Kidney glomerular epithelial cell (primary cell): ENCODE data around the gene EFCAB7.
A peak's percentile ranks its signal among the peaks of the same experiment; 100 is the strongest.
"Not testable (repeated sequence)": the region's sequence is repeated elsewhere in the genome, so short reads cannot be mapped to it uniquely, and the experiment has no call there.

Experiments used
- DNase-seq: peaks from one replicate; lab custom pipeline; 2025; lab: John Stamatoyannopoulos, UW

The EFCAB7 gene

DNA sequence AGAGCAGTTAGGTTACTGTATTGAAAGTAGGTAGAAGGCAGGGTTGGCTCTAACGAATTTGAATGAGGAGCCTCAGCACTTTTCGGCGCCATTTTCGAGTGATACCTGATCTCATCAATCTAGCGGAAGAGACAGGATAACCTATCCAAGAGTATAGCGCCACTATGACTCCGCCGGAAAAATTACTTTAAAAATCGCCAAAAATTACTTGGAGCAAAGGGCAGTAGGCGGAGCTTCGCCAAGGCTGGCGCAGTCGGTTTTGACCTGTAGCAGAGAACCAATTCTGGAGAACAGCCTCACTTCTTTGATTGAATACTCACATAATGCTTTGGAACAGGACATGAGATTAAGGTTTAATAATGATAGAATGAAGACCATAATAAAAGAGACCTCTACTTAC lies 25.6 kb downstream of the EFCAB7 start:
- DNase-seq = no peak

DNA sequence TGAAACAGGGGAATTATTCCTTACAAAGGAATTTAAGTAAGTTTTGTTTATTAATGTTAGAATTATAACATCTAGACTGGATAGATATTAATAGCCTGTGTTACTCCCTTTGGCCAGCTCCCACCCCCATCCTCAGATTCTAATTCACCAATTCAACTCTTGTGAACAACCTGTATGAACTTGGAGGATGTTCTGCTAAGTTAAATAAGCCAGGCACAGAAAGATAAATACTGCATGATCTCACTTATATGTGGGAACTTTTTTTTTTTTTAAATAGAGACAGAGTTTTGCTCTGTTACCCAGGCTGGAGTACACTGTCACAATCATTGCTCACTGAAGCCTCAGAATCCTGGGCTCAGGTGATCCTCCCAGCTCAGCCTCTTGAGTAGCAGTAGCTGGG lies 32.2 kb downstream of the EFCAB7 start:
- no peak for DNase-seq

DNA sequence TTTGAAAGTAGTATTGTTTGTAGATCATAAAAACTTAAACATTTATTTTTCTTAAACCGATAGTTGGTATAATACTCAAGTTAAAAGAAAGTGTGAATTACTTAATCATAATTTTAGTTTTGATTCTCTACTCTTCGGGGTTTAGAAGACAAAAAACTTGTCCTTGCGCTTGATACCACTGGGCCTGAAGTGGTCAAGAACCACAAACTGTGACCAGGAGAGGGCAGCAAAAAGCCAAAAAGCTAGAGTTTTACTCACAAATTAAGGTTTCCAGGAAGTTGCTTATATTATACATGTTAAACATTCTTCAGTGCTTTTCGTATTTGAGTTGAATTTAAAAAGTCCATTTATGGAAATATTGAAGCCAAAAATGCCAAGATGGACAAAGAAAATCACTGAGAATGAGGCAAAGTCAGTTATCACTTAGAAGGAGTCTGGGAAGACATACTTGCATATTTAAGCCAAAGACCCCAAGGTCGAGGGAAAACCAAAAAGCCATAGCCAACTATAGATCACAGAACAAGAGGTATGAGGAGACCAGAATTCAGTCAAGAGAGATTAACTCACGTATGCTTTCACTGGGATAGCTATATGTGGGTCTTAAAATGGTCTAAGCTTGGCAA lies 34.2 kb downstream of the EFCAB7 start:
- DNase-seq = no peak

DNA sequence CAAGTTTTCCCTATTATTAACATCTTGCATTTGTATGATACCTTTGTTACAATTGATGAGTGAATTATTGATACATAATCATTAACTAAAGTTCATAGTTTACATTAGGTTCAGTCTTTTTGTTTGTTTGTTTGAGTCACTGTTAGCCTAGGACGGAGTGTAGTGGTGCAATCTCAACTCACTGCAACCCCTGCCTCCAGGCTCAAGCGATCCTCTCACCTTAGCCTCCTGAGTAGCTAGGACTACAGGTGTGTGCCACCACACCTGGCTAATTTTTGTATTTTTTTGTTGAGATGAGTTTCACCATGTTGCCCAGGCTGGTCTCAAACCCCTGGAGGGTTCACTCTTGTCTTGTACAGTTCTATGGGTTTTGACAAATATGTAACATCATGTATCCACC lies 36.0 kb downstream of the EFCAB7 start:
- DNase-seq = no peak

DNA sequence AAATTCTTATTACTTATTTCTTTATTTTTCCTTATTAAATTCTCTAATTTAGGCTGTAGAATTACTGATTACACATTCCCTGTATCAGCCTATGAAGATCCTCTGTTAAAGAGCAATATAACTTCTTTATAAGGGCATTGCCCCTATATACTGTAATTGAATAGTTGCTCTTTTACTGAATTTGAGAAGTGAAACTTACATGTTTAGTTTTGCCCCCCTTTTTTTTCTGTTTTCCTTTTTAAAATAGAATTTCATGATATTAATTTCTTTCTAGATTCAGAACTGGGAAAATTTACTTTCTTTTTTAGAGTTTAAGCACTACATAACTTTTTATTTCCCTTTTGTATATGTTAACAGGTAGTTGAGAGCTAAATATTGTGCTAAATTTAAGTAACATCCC lies 40.4 kb downstream of the EFCAB7 start:
- no peak for DNase-seq

GRCh38 chr1:63569068-63569467 lies 45.7 kb downstream of the EFCAB7 start:
- DNase-seq = no peak

GRCh38 chr1:63569640-63570316 lies 46.5 kb downstream of the EFCAB7 start:
- no peak for DNase-seq

- not testable (repeated sequence) for DNase-seq
Measured at GRCh38 chr1:63572686-63573085, 49.4 kb downstream of the EFCAB7 start.

- not testable (repeated sequence) for DNase-seq
Measured at GRCh38 chr1:63574203-63574796, 51.0 kb downstream of the EFCAB7 start.

DNA sequence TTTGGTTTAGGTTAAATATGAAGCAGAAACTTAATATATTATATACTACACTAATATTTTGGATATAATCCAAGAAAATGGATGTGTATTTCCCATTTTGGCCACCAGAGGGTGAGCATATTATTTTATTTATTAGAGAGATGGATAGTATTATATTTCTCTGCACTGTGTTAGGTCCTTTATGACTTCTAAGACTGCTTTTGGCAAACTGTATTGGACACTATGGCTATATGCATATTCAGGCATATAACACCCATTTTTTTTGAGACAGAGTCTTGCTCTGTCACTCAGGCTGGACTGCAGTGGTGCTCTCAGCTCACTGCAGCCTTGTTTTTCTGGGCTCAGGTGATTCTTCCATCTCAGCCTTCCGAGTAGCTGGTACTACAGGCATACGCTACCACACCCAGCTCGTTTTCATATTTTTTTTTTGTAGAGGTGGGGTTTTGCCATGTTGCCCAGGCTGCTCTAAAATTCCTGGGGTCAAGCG lies 52.1 kb downstream of the EFCAB7 start:
- DNase-seq = no peak

DNA sequence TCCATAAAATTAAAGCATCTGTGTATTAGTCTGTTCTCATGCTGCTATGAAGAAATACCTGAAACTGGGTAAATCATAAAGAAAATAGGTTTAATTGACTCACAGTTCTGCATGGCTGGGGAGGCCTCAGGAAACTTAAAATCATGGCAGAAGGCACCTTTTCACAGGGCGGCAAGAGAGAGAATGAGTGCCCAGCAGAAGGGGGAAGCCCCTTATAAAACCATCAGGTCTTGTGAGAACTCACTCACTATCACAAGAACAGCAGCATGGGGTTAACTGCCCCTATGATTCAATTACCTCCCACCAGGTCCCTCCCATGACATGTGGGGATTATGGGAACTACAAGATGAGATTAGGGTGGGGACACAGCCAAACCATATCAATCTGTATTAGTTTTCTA lies 63.0 kb downstream of the EFCAB7 start:
- not testable (repeated sequence) for DNase-seq

DNA sequence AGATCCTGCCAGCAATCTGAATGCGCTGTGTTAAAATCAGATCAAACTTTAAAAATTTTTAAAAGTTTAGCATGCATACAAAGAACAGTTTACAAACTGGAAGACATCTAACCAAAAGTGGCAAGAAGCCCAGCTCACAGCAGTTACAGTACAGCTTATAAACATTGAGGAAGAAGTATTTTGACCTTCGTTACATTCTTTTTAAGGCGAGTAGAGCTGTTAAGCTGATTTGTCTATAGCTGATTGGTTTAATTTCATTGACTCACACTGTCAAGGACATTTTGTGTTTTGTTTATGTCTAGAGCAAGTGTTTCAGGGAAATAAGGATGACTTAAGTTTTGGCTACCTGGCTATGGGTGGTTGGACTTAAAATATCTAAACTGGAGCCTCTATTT lies 66.8 kb downstream of the EFCAB7 start:
- DNase-seq = no peak

DNA sequence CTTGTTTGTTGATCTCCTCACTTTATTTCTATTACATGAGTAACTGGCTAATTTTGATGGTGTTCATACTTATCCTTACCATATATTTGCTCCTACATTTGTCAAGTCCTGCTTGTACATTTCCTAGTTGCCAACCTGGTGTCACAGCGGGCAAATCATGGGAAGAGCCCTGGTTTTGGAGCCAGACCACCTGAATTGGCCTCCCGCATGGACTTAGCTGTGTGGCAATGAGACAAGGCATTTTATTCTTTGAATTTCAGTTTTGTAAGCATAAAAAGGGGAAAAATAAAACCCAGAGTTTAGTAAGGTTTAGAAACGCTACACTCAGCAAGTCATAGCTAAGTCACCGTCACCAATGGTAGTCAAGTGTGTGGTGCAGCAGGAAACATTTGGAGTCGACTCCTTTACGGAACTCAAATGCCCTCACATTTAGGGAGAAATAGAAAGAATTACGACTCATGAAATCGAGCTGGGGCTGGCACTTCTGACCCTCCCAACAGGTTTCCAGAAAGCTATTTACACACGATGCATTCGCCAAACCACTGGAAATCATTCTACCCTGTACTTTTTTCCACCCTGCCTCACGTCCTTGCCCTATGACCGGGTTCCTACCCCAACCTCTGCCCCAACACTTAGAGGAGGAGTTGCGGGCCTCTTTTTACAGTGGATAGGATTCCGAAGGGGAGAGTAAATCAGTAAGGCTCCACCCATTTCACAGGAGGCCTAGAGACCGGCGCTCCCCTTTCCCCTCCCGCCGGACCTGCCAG lies 69.4 kb downstream of the EFCAB7 start:
- DNase-seq = peak; percentile 46

DNA sequence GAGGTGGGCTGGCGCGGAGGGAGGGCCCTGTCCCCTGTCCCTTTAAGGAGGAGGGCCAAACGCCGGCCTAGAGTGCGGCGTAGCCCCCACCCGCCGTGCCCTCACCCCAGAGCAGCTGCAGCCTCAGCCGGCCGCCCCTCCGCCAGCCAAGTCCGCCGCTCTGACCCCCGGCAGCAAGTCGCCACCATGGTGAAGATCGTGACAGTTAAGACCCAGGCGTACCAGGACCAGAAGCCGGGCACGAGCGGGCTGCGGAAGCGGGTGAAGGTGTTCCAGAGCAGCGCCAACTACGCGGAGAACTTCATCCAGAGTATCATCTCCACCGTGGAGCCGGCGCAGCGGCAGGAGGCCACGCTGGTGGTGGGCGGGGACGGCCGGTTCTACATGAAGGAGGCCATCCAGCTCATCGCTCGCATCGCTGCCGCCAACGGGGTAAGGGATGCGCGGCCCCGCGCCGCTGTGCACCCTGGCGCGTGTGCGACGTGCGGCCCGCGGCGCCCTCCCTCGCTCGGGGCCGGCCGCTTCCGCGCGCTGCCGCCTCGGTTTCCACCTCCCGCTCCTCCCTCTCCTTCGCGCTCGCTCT lies 70.1 kb downstream of the EFCAB7 start, which contains the start of gene PGM1:
Gene PGM1, plus strand, starts transcription at position 109 of the 583 bp plus-strand sequence. Its CDS starts 78 bp downstream, at position 187.
- DNase-seq = peak; percentile 55

GRCh38 chr1:63593886-63594605 lies 70.7 kb downstream of the EFCAB7 start:
- peak; percentile 33 for DNase-seq

- no peak for DNase-seq
Measured at GRCh38 chr1:63595435-63595834, 72.1 kb downstream of the EFCAB7 start.

DNA sequence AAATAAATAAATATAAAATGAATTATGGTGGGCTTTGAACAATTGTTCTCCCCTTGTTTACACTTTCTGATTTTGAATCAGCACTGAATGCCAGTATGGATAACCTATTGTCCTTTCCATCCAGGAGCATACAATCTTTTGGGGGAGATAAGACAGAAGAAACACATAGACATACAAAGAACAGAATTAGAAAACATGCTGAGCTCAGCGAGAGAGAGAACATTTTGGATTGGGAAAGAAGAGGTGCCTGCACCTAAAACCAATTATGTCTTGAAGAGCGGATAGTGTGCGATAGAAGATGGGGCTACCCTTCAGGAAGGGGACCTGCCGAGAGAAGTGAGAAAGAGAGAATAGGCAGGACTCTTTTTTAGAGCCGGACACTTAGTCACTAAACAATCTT lies 76.5 kb downstream of the EFCAB7 start:
- DNase-seq = no peak

DNA sequence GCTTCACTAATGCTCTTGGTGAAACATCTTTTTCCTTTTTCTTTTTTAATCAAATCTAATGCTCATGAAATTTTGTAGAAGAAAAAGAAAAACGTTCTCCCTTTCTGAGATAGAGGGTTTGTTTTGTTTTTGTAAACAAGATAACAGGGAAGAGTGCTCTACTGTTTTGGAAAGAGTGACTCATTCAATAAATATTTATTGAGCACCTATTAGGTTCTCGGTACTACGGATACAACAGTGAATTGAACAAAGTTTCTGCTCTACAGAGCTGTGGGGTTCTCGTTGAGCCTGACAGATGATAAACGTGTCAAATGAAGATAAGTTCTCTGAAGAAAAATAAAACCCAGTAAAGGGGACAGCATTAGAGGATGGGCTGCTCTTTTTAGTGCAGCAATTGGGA lies 76.9 kb downstream of the EFCAB7 start:
- DNase-seq = no peak

- no peak for DNase-seq
Measured at GRCh38 chr1:63601061-63601460, 77.7 kb downstream of the EFCAB7 start.

- DNase-seq = no peak
Measured at GRCh38 chr1:63601463-63601862, 78.1 kb downstream of the EFCAB7 start.

DNA sequence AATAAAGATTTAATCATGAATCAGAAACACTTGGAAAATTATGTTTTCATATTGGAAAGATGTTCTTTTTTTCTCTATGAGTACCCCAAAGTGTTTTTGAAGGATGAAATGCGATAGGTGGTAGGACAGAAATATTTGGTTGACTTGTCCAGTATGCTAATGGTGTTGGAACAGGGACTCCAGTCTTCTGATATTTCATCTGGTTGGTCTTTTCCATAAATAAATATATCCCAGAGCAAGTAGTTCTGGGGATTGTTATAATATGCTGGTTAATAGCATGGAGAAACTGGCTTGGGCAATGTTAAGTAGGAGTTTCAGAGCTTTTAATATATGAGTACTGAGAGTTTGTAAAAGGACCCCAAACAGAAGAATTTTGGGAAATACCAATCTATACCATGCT lies 78.6 kb downstream of the EFCAB7 start:
- DNase-seq = no peak
